Fibroblast of skin of right quadriceps (primary cell): Measurements from ENCODE around the gene ABCA2.
"Not testable (repeated sequence)": the region's sequence is repeated elsewhere in the genome, so short reads cannot be mapped to it uniquely, and the experiment has no call there.

Experiments
- DNase-seq: peaks from one replicate; pipeline ENCODE4 v3.0.0-alpha.2; 2013

Gene ABCA2

GRCh38 chr9:137064027-137064879 lies 36.2 kb upstream of the ABCA2 start:
- no peak for DNase-seq

- DNase-seq: no peak
These were observed 35.4 kb upstream of the ABCA2 start for GRCh38 chr9:137063311-137064026.

GRCh38 chr9:137062798-137063197 lies 34.8 kb upstream of the ABCA2 start:
- DNase-seq: not testable (repeated sequence)

- DNase-seq: no peak
These were observed 34.3 kb upstream of the ABCA2 start for GRCh38 chr9:137062384-137062783.

DNA sequence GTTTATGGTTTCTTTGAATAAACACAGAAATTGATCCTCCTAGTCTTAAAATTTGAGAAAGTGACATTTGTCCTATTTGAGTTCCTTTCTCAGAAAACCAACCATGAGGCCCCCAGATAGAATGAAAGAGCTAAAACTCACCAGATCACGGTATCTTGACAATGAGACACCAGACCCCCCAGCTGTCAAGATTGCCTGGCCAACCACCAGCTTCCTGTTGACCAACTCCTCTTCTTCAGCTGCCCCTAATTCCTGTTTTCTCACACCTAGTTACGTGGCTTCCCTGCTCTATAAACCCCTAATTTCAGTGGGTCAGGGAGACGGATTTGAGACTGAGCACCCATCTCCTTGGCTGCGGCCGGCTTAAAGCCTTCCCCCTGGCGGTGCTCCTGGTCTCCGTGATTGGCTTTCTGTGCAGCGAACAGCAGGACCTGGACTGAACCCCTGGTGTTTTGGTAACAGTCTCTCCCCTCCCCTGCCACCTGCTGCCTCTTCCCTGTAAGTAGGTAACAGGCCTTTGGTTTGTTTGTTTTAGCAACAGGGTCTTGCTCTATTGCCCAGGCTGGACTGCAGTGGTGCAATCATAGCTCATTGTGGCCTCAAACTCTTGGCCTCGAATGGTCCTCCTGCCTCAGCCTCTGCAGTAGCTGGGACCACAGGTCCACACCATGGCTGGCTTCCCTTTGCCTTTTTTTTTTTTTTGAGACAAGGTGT lies 30.6 kb upstream of the ABCA2 start:
- DNase-seq: no peak

GRCh38 chr9:137057545-137057944 lies 29.5 kb upstream of the ABCA2 start:
- DNase-seq: no peak

DNA sequence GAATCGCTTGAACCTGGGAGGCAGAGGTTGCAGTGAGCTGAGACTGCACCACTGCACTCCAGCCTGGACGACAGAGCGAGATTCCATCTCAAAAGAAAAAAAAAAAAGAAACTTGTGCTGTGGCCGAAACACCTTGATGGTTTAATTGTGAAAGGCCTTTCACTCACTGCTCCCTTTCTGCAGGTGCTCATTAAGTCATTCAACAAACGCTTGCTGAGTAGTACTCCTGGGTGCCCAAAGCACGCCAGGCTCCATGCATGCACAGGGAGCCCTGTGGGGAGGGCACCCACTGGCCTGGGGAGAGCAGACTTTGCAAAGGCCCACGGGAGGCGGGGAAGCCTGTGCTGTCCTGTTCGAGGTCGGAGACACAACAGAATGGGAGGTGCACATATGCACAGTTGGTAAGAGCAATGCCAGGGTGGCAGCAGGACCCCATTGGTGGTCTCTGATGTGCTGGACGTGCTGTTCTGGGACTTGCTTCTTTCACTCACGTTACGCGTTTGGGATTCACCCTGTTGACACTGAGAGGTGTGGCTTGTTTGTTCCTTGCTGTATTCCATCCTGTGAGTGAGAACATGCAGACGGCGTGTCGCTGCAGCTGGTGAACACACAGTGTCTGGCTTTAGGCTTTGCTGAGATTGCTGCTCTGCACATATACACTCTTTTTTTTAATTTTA lies 28.8 kb upstream of the ABCA2 start:
- DNase-seq: no peak

DNA sequence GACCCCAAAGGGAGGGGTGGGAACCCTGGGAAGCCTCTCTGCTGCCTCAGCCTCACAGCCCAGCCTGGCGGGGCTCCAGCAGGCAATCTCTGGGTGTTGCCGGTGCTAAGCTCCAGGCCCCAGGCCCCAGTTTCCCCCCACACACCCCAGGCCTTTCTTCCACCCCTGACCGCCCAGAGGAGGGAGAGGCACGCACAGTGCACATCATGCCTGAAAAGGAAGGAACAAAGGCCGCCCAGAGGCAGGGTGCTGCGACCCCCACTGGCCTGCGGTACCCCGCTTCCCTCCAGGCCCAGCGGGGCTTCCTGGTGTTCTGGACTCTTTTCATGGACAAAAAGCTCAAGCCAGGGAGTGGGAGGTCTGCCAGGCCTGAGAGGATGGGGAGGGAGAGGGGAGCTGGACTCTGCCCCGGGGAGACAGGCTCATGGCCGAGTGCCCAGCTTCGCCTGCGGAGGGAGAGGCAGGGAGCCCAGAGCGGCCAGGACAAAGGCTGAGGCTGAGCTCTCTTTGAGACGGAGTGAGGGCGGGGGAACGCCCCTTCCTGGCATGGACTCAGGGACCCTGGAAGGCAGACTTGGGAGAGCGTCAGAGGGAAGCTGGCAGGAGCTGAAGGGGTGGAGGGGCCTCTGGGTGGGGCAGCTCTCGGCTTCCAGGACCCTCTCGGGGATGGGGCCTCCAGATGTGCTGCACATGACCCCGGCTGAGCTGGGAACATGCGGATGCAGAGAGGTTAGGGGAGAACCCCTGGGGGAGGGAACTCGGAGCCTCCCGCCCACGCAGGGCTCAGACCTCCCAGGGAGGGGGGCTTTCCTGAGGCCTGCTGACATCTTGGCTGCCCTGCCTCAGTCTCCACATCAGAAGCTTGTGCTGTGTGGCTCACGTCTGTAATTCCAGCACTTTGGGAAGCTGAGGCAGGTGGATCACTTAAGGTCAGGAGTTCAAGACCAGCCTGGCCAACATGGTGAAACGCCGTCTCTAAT lies 27.6 kb upstream of the ABCA2 start:
- DNase-seq: peak; percentile 43

DNA sequence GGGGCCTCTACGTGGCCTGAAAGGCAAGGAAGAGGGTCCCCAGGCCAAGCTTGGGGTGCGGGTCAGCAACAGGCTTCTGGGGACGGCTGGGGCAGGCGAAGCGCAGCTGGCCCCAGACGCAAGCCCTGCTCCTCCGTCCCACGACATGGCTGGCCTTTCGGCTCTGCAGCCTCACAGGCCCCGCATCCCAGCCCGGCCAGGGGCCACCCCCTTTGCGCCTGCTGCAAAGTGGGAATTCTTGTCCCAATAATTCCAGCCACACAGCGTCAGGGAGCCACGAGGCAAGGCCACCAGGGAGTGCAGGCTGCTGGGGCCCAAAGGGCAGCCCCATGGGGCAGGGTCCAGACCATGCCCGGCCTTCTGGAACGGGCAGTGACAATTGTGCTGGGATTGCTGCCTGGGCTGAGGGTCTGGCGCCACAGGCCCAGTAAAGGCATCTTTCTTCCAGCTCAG lies 26.9 kb upstream of the ABCA2 start:
- no peak for DNase-seq

DNA sequence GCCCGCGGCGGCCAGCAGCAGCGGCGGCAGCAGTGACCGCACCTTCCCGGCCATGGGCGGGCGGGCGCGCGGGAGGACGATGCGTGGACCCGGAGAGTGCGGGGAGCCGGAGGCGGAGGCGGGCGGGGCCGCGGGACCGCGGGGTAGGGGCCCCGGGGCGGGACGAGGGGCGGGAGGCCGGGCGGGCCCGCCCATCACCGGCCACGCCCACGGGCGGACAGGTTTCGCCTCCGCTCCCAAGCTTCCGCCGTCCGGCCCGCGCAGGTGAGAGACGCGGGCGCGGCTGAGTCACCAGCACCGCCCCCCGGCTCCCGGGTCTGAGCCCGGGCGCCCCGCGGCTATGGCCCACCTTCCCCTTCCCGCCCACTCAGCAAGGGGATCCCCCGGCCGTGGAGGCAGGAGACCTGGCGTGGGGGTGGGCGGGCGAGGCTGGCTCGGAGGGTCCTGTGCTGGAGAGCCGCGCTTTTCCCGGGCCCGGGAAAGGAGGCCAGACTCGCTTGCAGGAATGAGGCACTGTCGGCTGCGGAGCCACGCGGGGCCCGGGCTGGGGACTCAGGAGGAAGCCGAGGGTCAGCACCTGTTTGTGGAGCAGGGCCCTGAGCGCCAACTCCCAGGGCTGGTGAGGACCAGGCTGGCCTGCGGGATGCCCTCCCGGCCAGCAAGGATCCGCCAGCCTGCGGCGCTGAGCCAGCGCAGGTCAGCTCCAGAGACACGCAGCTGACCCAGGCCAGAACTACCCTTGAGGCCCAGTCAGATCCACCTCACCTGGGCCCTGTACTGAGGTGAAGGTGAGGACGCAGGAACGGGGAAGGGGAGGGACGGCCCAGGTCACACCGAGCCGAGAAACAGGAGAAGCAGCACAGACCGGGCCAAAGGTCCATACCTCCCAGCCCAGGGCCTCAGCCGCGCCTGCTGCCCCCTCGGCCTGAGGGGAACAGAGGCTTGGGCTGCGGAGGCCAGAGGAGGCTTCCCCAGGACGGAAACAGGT lies 26.2 kb upstream of the ABCA2 start, which contains the start of gene ENTPD2:
ENTPD2 (minus strand) TSS at position 118 of the 988 bp plus-strand sequence; CDS start at position 54, 64 bp downstream.
- DNase-seq: no peak

DNA sequence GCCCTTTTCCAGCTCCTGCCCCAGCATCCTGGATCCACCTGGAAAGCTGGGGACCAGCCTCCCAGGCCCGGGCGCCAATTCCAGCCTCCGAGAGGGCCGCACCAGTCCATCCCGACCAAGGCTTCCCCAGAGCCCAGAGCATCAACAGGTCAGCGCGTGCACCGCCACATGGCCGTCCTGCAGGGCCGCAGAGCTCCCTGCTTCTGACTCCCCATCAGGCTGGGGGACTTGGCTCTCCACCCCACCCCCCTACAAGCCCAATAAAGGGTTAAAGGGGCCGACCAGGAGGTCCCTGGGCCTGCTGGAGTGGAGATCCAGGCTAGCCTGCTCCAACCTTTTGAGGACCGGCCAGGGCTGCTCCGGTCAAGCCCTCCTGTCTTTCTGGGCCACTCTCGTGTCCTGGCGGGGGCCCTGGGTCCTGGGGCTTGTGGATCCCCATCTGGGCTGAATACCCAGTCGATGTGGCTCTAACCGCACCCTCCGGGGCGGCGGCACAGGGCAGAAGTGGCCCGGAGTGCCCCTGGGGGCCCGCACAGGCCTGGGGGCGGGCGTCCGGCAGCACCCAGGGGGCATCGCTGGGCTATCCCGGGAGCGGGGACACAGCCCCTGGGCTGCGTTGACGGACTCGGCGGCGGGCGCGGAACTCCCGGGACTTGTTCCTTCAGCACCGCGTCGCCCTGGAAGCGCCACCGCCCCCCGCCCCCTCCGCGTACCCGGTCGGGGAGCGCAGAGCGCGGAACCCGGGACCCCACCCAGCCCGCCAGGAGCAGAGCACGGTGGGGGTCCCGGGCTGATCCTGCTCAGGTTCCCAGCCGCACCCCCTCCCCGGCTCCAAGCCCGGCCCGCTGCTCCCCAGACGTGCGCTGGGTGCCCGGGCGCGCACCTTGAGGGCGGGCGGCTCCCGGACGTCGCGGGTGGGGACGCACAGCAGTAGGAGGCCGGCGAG lies 25.2 kb upstream of the ABCA2 start:
- DNase-seq: no peak

DNA sequence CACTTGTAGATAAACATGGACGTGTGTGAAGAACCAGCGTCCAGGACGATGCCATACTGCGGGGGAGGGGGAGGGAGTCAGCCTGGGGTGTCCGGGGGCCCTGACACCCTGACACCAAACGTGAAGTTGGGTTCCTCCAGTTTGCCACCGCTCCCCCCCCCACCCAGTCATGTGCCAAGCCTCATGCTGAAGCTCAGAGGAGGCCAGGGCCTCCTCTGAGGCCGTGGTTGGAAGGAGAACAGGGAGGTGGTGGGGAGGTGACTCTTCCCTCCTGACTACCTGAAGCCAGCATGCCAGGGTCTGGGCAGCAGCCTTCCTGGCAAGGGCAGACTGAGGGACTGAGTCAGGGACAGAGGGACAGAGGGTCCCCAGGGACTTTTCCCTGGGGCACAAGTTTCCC lies 24.3 kb upstream of the ABCA2 start:
- DNase-seq: no peak

DNA sequence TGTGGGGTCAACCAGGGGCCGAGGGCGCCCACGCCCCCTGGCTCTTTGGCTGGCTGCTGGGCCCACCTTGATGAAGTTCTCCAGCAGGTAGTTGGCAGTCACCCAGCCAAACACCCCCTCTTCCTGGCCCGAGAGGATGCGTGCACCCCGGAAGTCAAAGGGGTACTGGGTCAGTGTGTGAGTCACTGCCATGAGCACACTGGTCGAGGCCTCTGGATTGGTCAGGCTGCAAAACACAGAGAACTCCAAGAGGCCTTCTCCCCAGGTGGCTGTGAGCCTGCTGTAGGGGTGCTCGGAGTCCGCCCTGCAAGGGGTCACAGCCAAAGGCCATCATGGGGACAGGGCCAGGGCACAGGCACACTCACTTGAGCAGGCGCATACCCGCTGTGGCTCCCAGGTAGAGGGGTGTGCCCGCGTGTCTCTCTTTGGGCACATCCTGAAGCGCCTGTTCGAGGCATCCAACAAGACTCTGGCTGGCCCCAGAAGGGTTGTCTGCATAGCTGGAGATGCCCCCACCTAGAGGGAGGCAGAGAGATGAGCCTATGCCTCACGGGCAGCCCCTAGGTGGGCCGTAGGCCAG lies 23.2 kb upstream of the ABCA2 start:
- no peak for DNase-seq

- DNase-seq: no peak
These were observed 22.5 kb upstream of the ABCA2 start for GRCh38 chr9:137050570-137050969.

DNA sequence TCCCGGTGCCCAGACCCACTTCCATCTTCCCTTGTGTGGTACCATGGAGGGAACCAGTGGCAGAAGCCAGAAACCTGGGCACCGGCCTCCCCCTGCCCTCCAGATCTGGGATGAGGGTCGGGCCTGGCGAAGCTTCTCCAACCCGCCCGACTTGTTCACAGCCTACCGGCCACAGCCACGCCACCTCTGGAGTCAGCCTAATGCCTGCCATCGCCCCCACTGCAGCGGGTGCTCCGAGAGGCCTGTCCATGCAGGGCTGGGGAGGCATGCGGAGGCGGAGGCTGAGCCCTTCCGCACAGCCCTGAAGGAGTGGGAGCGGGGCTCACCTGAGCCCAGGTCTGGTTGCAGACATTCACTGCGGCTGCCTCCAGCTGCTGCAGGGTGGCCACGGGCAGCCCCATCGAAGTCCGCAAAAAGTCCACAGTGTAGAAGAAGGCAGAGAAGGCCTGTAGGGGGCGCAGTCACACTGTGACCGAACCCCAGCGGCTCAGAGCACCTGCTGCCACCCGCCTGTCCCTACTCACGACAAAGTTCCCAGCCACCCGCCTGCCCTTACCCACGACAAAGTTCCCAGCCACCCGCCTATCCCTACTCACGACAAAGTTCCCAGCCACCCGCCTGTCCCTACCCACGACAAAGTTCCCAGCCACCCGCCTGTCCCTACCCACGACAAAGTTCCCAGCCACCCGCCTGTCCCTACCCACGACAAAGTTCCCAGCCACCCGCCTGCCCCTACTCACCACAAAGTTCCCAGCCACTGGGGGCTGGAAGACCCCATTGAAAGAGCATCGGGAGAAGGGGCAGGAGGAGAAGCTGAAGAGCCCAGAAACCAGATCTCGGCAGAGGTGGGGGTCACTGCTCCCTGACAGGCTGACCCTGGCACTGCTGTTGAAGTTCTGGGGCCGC lies 21.8 kb upstream of the ABCA2 start:
- no peak for DNase-seq

DNA sequence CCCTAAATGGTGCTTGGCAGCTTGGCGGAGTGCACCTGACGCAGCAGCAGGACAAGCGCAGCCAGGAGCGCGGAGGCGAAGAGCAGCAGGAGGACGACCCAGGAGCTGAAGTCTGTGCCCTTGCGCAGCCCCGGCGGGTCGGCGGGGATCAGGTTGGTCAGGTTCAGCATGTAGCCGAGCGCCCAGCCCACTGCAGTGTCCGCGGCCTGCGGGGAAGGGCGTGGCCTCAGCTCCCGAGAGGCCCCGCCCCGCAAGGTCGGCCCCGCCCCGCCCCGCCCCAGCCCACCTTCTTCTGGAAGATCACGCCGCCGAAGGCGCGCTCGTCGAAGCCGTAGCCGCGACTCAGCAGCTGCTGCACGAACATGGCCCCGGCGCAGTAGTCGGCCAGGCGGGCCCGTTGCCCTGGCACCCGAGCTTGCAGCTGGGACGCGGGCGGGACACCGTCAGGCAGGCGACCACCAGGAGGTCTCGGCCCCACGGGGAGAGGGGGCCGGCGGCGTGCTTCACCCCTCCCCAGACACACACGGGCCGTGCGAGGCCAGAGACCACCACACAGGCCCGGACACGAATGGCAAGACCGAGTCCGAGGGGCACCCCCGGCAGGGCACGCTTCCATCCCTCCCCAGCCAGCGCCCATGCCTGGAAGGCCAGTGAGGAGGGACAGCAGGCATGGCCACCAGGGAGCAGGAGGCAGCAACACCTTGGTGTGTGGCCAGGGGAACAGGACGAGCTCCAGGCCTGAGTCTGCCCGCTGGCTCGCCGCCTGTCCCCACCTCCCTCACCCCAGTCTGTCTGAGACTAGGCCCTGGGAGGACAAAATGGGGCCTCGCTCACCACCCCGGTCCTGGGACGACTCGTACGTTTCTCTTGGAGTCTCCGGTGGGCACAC lies 20.9 kb upstream of the ABCA2 start:
- DNase-seq: no peak
